Ascending aorta (tissue), 2 donors: ENCODE data around the gene USP17L22. TPM values are rescaled to one million over a fixed set of nuclear protein-coding genes. Genes with fewer than 3 reads are reported as not detected.
"Not testable (repeated sequence)": the region's sequence is repeated elsewhere in the genome, so short reads cannot be mapped to it uniquely, and the experiment has no call there.

Experiments used
- DNase-seq, 2 donors: peaks; one replicate each; pipeline ENCODE4 v3.0.0-alpha.2; 2019; ENCODE audit warnings: low spot score in 2 of 2
- H3K27ac ChIP-seq, 2 donors: fragments of 200-600 bp; sonication (generic); one replicate each; pipeline ENCODE4 v1.5.1; 2016 to 2017; ENCODE audit warnings: mild to moderate bottlenecking in 1 of 2
- H3K27me3 ChIP-seq: fragments of 200-600 bp; sonication (generic); one replicate; pipeline ENCODE4 v1.5.1; 2017
- H3K36me3 ChIP-seq, 2 donors: fragments of 200-600 bp; sonication (generic); one replicate each; pipeline ENCODE4 v1.5.1; 2016
- H3K4me1 ChIP-seq, 2 donors: fragments of 200-600 bp; sonication (generic); one replicate each; pipeline ENCODE4 v1.5.1; 2016 to 2017; ENCODE audit warnings: mild to moderate bottlenecking in 1 of 2
- H3K4me3 ChIP-seq, 2 donors: fragments of 200-600 bp; sonication (generic); one replicate each; pipeline ENCODE4 v1.5.1; 2016 to 2017; ENCODE audit warnings: mild to moderate bottlenecking in 1 of 2
- H3K9me3 ChIP-seq, 2 donors: fragments of 200-600 bp; sonication (generic); one replicate each; pipeline ENCODE4 v1.5.1; 2016
- intact Hi-C: fragments of 100-400 bp; cut with DNase I; formaldehyde crosslinking; loops from one replicate; pipeline ENCODE4 v1.15.1; 2023
- total RNA-seq: library from RNA; depleted of rRNA; stranded (reverse); fragments of >200 nt; gene quantifications from one replicate; pipeline ENCODE4 v1.1.0, GENCODE V29; 2016

The USP17L22 gene
- total RNA-seq: not detected

DNA sequence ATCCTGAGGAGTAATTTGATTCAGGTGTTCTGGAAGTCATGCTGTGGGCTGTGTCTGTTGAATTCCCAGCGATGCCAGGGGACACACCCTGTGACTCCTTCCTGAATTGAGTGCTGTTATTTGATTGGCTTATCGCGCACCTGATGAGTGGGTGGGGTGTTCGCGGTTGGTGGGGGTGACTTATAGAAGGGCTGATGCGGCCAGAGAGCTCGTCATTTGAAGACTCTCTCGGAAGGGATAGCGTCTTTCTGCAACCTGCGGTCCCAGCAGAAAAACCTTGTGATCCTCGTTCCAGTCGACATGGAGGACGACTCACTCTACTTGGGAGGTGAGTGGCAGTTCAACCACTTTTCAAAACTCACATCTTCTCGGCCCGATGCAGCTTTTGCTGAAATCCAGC, at the start of gene USP17L22:
Gene USP17L22 (plus strand): TSS at position 301 of the 400 bp plus-strand sequence. CDS start 0 bp downstream, at position 301.
- H3K36me3 ChIP-seq, DNase-seq, intact Hi-C loops, H3K4me1 ChIP-seq, H3K9me3 ChIP-seq, H3K27ac ChIP-seq, H3K27me3 ChIP-seq, H3K4me3 ChIP-seq: not testable (repeated sequence)

DNA sequence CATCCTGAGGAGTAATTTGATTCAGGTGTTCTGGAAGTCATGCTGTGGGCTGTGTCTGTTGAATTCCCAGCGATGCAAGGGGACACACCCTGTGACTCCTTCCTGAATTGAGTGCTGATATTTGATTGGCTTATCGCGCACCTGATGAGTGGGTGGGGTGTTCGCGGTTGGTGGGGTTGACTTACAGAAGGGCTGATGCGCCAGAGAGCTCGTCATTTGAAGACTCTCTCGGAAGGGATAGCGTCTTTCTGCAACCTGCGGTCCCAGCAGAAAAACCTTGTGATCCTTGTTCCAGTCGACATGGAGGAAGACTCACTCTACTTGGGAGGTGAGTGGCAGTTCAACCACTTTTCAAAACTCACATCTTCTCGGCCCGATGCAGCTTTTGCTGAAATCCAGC, 47.6 kb upstream of the USP17L22 start, which contains the start of gene USP17L12:
Gene USP17L12 (plus strand): TSS at position 301 of the 400 bp plus-strand sequence. CDS start 0 bp downstream, at position 301.
- H3K4me3 ChIP-seq, H3K27me3 ChIP-seq, H3K27ac ChIP-seq, H3K36me3 ChIP-seq, DNase-seq, H3K9me3 ChIP-seq, H3K4me1 ChIP-seq, intact Hi-C loops: not testable (repeated sequence)

GRCh38 chr4:9224596-9224995, 42.8 kb upstream of the USP17L22 start, which contains the start of gene USP17L13:
TSS of gene USP17L13 (plus strand) at chr4:9224896. CDS start at chr4:9224896, 0 bp downstream.
- H3K9me3 ChIP-seq, intact Hi-C loops, H3K4me1 ChIP-seq, H3K27ac ChIP-seq, H3K4me3 ChIP-seq, H3K36me3 ChIP-seq, H3K27me3 ChIP-seq, DNase-seq: not testable (repeated sequence)

GRCh38 chr4:9230249-9230648, 37.2 kb upstream of the USP17L22 start:
- H3K27ac ChIP-seq, H3K4me3 ChIP-seq, intact Hi-C loops, H3K4me1 ChIP-seq, H3K27me3 ChIP-seq, H3K36me3 ChIP-seq, H3K9me3 ChIP-seq: not testable (repeated sequence)
- peak in 1 of 2 donors; percentile 39 for DNase-seq

- H3K4me3 ChIP-seq, H3K4me1 ChIP-seq, H3K27me3 ChIP-seq, DNase-seq, H3K36me3 ChIP-seq, H3K27ac ChIP-seq, intact Hi-C loops, H3K9me3 ChIP-seq: not testable (repeated sequence)
Measured at GRCh38 chr4:9234085-9234484, 33.3 kb upstream of the USP17L22 start, which contains the start of gene USP17L15. TSS of gene USP17L15 (plus strand) at chr4:9234385. CDS start at chr4:9234385, 0 bp downstream.

DNA sequence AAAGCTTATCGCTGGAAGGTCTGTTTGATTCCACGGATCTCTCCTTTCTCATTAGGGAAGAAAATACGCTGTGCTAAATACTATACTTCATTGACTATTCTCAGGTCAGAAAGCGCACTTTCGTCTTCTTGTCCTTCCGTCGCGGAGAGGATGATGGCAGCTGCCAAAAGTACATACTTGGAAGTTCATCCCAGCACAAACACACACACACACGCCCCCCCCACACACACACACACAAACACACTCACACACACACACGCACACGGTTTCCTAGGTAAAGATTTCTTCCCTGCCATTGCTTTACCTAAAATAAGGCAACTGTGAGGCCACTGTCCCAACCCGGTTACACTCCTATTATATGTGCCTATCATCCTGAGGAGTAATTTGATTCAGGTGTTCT, 29.0 kb upstream of the USP17L22 start:
- H3K27me3 ChIP-seq, intact Hi-C loops, H3K27ac ChIP-seq, H3K4me1 ChIP-seq, H3K4me3 ChIP-seq, H3K9me3 ChIP-seq, H3K36me3 ChIP-seq: not testable (repeated sequence)
- DNase-seq: peak in 1 of 2 donors; percentile 38

DNA sequence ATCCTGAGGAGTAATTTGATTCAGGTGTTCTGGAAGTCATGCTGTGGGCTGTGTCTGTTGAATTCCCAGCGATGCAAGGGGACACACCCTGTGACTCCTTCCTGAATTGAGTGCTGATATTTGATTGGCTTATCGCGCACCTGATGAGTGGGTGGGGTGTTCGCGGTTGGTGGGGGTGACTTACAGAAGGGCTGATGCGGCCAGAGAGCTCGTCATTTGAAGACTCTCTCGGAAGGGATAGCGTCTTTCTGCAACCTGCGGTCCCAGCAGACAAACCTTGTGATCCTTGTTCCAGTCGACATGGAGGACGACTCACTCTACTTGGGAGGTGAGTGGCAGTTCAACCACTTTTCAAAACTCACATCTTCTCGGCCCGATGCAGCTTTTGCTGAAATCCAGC, 23.8 kb upstream of the USP17L22 start, which contains the start of gene USP17L17:
Gene USP17L17 (plus strand): TSS at position 301 of the 400 bp plus-strand sequence. CDS start 0 bp downstream, at position 301.
- H3K4me3 ChIP-seq, H3K36me3 ChIP-seq, H3K27ac ChIP-seq, H3K4me1 ChIP-seq, intact Hi-C loops, H3K27me3 ChIP-seq, H3K9me3 ChIP-seq, DNase-seq: not testable (repeated sequence)

GRCh38 chr4:9247953-9248680, 19.3 kb upstream of the USP17L22 start, which contains the start of gene USP17L18:
TSS of gene USP17L18 (plus strand) at chr4:9248630. CDS start at chr4:9248630, 0 bp downstream.
- intact Hi-C loops, H3K4me3 ChIP-seq, H3K36me3 ChIP-seq, H3K27me3 ChIP-seq, H3K4me1 ChIP-seq, H3K9me3 ChIP-seq, H3K27ac ChIP-seq: not testable (repeated sequence)
- peak; percentile 4 to 60 for DNase-seq

- DNase-seq, H3K27me3 ChIP-seq, H3K36me3 ChIP-seq, intact Hi-C loops, H3K4me3 ChIP-seq, H3K4me1 ChIP-seq, H3K27ac ChIP-seq, H3K9me3 ChIP-seq: not testable (repeated sequence)
Measured at GRCh38 chr4:9253078-9253477, 14.3 kb upstream of the USP17L22 start, which contains the start of gene USP17L19. TSS of gene USP17L19 (plus strand) at chr4:9253378. CDS start at chr4:9253378, 0 bp downstream.

GRCh38 chr4:9257824-9258223, 9.6 kb upstream of the USP17L22 start, which contains the start of gene USP17L20:
TSS of gene USP17L20 (plus strand) at chr4:9258124. CDS start at chr4:9258124, 0 bp downstream.
- H3K4me3 ChIP-seq, H3K36me3 ChIP-seq, intact Hi-C loops, H3K9me3 ChIP-seq, H3K4me1 ChIP-seq, H3K27me3 ChIP-seq, H3K27ac ChIP-seq, DNase-seq: not testable (repeated sequence)

- H3K4me1 ChIP-seq, H3K9me3 ChIP-seq, H3K27ac ChIP-seq, intact Hi-C loops, H3K36me3 ChIP-seq, H3K4me3 ChIP-seq, H3K27me3 ChIP-seq, DNase-seq: not testable (repeated sequence)
Measured at GRCh38 chr4:9262572-9262971, 4.8 kb upstream of the USP17L22 start, which contains the start of gene USP17L21. TSS of gene USP17L21 (plus strand) at chr4:9262872. CDS start at chr4:9262872, 0 bp downstream.

- H3K4me1 ChIP-seq, H3K9me3 ChIP-seq, H3K4me3 ChIP-seq, H3K27me3 ChIP-seq, intact Hi-C loops, H3K36me3 ChIP-seq, H3K27ac ChIP-seq: not testable (repeated sequence)
- DNase-seq: peak; percentile 34 to 84
Measured at GRCh38 chr4:9271719-9272118, 4.3 kb downstream of the USP17L22 start.
